Smooth muscle cell (in vitro differentiated cells): Measurements from ENCODE around the gene CADPS2. TPM values are rescaled to one million over a fixed set of nuclear protein-coding genes. Genes with fewer than 3 reads are reported as not detected.

ENCODE experiments used
- DNase-seq: peaks from one replicate; lab custom pipeline; 2025; ENCODE audit not compliant: unreplicated experiment; lab: John Stamatoyannopoulos, UW
- H2AFZ ChIP-seq: fragments of 200-600 bp; sonication (generic); 2 replicates; pipeline ENCODE4 v1.6.0; 2016; ENCODE audit warnings: antibody characterized with exemption, low read depth, mild to moderate bottlenecking
- H3F3A ChIP-seq: fragments of 200-600 bp; sonication (generic); 2 replicates; pipeline ENCODE4 v1.6.0; 2017; ENCODE audit warnings: antibody characterized with exemption, low read depth
- H3K27ac ChIP-seq: fragments of 200-600 bp; sonication (generic); 2 replicates; pipeline ENCODE4 v1.5.1; 2016; ENCODE audit warnings: low read depth, mild to moderate bottlenecking
- H3K27me3 ChIP-seq: fragments of 200-600 bp; sonication (generic); 2 replicates; pipeline ENCODE4 v1.6.1; 2016; ENCODE audit warnings: low read depth, mild to moderate bottlenecking
- H3K36me3 ChIP-seq: fragments of 200-600 bp; sonication (generic); 2 replicates; pipeline ENCODE4 v1.5.1; 2016; ENCODE audit warnings: low read depth
- H3K4me1 ChIP-seq: fragments of 200-600 bp; sonication (generic); 2 replicates; pipeline ENCODE4 v1.5.1; 2016; ENCODE audit warnings: low read depth
- H3K4me2 ChIP-seq: fragments of 200-600 bp; sonication (generic); 2 replicates; pipeline ENCODE4 v1.6.0; 2016; ENCODE audit warnings: mild to moderate bottlenecking
- H3K4me3 ChIP-seq: fragments of 200-600 bp; sonication (generic); 2 replicates; pipeline ENCODE4 v1.5.1; 2016; ENCODE audit warnings: mild to moderate bottlenecking
- H3K79me2 ChIP-seq: fragments of 200-600 bp; sonication (generic); 2 replicates; pipeline ENCODE4 v1.6.0; 2016; ENCODE audit warnings: low read depth, mild to moderate bottlenecking
- H3K9ac ChIP-seq: fragments of 200-600 bp; sonication (generic); 2 replicates; pipeline ENCODE4 v1.6.0; 2016; ENCODE audit warnings: low read depth
- H3K9me3 ChIP-seq: fragments of 200-600 bp; sonication (generic); replicated peaks from 2 replicates; pipeline ENCODE4 v1.5.1; 2016; ENCODE audit warnings: low read depth
- H4K20me1 ChIP-seq: fragments of 200-600 bp; sonication (generic); 2 replicates; pipeline ENCODE4 v1.6.0; 2016; ENCODE audit warnings: low read depth
- WGBS: methylation state at CpG from one replicate; pipeline ENCODE4 v1.1.7; 2016; ENCODE audit warnings: low lambda C conversion rate; 5-methylcytosine and 5-hydroxymethylcytosine counted together
- polyA plus RNA-seq: library from polyadenylated mRNA; unstranded; fragments of >200 nt; fragmentation: Nextera tagmentation; extraction: Ambion mirVana; gene quantifications from 2 replicates; pipeline ENCODE4 v1.2.1, GENCODE V29; 2016
- total RNA-seq: library from RNA; depleted of rRNA; stranded (reverse); fragments of >200 nt; gene quantifications from 2 replicates; pipeline ENCODE4 v1.2.3, GENCODE V29; 2014
- TF ChIP-seq, protein P1 (sequence below): fragments of 200-600 bp; sonication (generic); IDR thresholded peaks from 2 replicates; pipeline ENCODE4 v1.5.1; 2017; ENCODE audit warnings: borderline replicate concordance, mild to moderate bottlenecking, antibody characterized with exemption; ENCODE audit not compliant: insufficient read depth, poor library complexity, severe bottlenecking

Gene CADPS2
- total and polyA plus RNA-seq, 2 experiments from 2014 or later = 8.5 to 15.6 TPM

DNA sequence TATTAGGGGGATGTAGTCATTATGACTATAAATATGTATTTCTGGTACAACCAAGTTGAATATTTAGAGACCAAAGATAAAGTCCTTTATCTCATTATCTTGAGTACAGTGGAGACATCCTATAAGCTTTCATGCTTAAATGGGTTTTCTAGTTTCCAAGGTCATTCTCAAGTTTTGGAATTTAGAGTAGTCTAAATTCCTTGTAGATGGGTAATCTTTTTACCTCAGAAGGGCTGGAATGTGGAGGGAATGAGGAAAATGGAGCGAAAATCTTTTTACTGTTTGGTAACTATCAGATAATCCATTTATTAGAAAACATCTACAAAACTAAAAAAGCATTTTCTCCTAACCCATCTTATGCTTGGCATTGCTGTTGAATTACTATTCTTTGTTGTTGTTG, 368.7 kb downstream of the CADPS2 start:
- no peak overlapping the region for H3K4me2 ChIP-seq

DNA sequence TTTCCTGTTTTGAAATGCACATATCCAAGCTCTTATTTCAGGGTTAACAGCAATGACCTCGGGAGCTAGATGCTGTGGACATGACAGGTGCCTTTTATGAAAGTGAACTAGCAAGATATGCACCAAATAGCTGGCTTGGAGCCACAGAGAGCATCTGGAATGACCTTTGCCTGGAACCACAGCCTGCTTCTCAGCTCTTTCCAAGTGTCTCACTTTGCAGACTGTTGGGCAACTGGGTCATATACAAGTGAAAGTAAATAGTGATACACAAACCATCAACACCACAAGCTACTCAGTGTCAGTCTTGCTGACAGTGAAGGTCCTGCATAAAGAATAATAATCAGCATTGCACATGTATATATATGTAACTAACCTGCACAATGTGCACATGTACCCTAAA, 370.9 kb downstream of the CADPS2 start:
- Histone ChIP-seq H3F3A (no peaks in the 10 kb centered on the region), H3K9me3 (no peaks in the 10 kb centered on the region), H3K79me2 (no peaks in the 10 kb centered on the region), H2AFZ (no peak overlapping the region), H3K9ac (no peak overlapping the region), H3K4me2 (no peak overlapping the region), H3K27ac (no peak overlapping the region), H3K36me3 (no peaks in the 10 kb centered on the region), H3K4me3 (no peak overlapping the region), H3K27me3 (no peaks in the 10 kb centered on the region), H4K20me1 (no peaks in the 10 kb centered on the region), H3K4me1 (peaks cover 45% of the 10 kb centered on the region)
- TF ChIP-seq, protein P1, sequence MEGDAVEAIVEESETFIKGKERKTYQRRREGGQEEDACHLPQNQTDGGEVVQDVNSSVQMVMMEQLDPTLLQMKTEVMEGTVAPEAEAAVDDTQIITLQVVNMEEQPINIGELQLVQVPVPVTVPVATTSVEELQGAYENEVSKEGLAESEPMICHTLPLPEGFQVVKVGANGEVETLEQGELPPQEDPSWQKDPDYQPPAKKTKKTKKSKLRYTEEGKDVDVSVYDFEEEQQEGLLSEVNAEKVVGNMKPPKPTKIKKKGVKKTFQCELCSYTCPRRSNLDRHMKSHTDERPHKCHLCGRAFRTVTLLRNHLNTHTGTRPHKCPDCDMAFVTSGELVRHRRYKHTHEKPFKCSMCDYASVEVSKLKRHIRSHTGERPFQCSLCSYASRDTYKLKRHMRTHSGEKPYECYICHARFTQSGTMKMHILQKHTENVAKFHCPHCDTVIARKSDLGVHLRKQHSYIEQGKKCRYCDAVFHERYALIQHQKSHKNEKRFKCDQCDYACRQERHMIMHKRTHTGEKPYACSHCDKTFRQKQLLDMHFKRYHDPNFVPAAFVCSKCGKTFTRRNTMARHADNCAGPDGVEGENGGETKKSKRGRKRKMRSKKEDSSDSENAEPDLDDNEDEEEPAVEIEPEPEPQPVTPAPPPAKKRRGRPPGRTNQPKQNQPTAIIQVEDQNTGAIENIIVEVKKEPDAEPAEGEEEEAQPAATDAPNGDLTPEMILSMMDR = no peak
- WGBS = 76% methylated on average over 1 of the region's 1 CpG
- DNase-seq = no peak

More for the DNA sequence above, 368.7 kb downstream of the CADPS2 start:
- H2AFZ ChIP-seq = no peak overlapping the region
- H3K4me3 ChIP-seq = no peak overlapping the region
- no peak for DNase-seq
- no peaks in the 10 kb centered on the region for H3K36me3 ChIP-seq
- no peaks in the 10 kb centered on the region for H3K27me3 ChIP-seq
- no peaks in the 10 kb centered on the region for H3K79me2 ChIP-seq
- H3K27ac ChIP-seq = no peak overlapping the region
- no peaks in the 10 kb centered on the region for H4K20me1 ChIP-seq
- H3K9ac ChIP-seq = no peak overlapping the region
- peaks cover 51% of the 10 kb centered on the region for H3K4me1 ChIP-seq
- H3K9me3 ChIP-seq = no peaks in the 10 kb centered on the region
- H3F3A ChIP-seq = no peaks in the 10 kb centered on the region
- WGBS = 24% methylated on average over 1 of the region's 1 CpG
- TF ChIP-seq, protein P1 = no peak

DNA sequence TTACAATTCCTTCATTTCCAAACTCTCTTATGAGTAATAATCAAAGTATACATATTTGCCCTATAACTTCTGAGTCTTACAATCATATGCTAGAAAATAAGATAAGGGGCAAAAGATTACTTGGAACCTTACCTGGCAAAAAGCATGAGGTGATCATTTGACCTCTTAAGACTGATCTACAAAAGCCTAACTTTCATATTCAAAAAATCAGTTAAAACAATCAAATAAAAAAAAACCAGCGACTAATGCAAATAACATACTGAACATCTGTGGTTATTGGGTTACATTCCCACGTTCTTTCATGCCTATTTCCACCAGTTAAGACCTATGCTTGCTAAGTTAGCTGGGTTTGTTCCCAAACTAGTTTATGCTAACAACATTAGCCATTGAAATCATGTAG, 375.0 kb downstream of the CADPS2 start:
- Histone ChIP-seq H2AFZ (no peak overlapping the region), H3K27ac (no peak overlapping the region), H3K27me3 (no peaks in the 10 kb centered on the region), H3K4me3 (no peak overlapping the region), H3K9ac (no peak overlapping the region), H3K36me3 (no peaks in the 10 kb centered on the region), H3F3A (no peaks in the 10 kb centered on the region), H3K4me1 (peaks cover 18% of the 10 kb centered on the region), H4K20me1 (no peaks in the 10 kb centered on the region), H3K79me2 (no peaks in the 10 kb centered on the region), H3K4me2 (no peak overlapping the region), H3K9me3 (no peaks in the 10 kb centered on the region)
- TF ChIP-seq, protein P1 = no peak
- 86% methylated on average over 2 of the region's 2 CpGs for whole genome bisulfite sequencing
- no peak for DNase-seq

DNA sequence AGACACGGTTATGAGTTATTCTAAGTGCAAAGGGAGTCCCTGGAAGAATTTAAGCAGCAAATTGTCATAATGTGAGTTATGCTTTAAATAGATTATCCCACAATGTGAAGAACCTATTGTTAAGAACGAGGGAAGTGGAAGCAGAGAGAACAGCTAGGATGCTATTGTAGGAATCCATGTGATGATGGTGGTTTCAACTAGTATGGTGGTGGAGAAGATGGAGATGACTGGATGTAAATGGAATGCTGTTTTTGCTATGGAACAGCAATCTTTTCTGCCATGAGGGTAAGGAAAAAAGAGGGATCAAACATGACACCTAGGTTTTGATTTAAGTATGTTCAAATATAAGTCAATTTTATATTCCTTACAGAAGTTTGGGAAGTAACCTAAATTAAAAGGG, 378.7 kb downstream of the CADPS2 start:
- TF ChIP-seq, protein P1 = no peak
- Histone ChIP-seq H3K4me3 (no peak overlapping the region), H3K36me3 (no peaks in the 10 kb centered on the region), H3K27me3 (no peaks in the 10 kb centered on the region), H3K4me2 (no peak overlapping the region), H2AFZ (no peak overlapping the region), H3K27ac (no peak overlapping the region), H4K20me1 (no peaks in the 10 kb centered on the region), H3K4me1 (no peaks in the 10 kb centered on the region), H3F3A (no peaks in the 10 kb centered on the region), H3K79me2 (no peaks in the 10 kb centered on the region), H3K9me3 (no peaks in the 10 kb centered on the region), H3K9ac (no peak overlapping the region)
- DNase-seq = no peak
- 88% methylated on average over 2 of the region's 2 CpGs for WGBS
